DOHH2 (cell line): ENCODE data around the gene FNDC3B.

Source experiments
- H3F3A ChIP-seq: fragments of 200-600 bp; sonication (generic), shearing (Covaris generic); 2 replicates; pipeline ENCODE4 v1.6.0; 2016; ENCODE audit warnings: antibody characterized with exemption, mild to moderate bottlenecking; ENCODE audit not compliant: control insufficient read depth, insufficient read depth
- H3K27ac ChIP-seq: fragments of 200-600 bp; sonication (generic); 2 replicates; pipeline ENCODE4 v1.5.1; 2014; ENCODE audit warnings: low read depth, mild to moderate bottlenecking, low read length, moderate library complexity
- H3K27me3 ChIP-seq: fragments of 200-600 bp; sonication (generic); 2 replicates; pipeline ENCODE4 v1.6.1; 2014; ENCODE audit warnings: mild to moderate bottlenecking, low read length, mixed read lengths; ENCODE audit not compliant: control insufficient read depth
- H3K36me3 ChIP-seq: fragments of 200-600 bp; sonication (generic); 2 replicates; pipeline ENCODE4 v1.6.1; 2014; ENCODE audit warnings: mild to moderate bottlenecking, low read length, moderate library complexity, mixed read lengths; ENCODE audit not compliant: control insufficient read depth
- H3K4me1 ChIP-seq: fragments of 200-600 bp; sonication (generic); 2 replicates; pipeline ENCODE4 v1.6.1; 2014; ENCODE audit warnings: mild to moderate bottlenecking, low read length, mixed read lengths; ENCODE audit not compliant: control insufficient read depth
- H3K4me2 ChIP-seq: fragments of 200-600 bp; sonication (generic); 2 replicates; pipeline ENCODE4 v1.6.0; 2014; ENCODE audit warnings: mild to moderate bottlenecking, low read length, moderate library complexity
- H3K4me3 ChIP-seq: fragments of 200-600 bp; sonication (generic); 2 replicates; pipeline ENCODE4 v1.5.1; 2014; ENCODE audit warnings: mild to moderate bottlenecking, low read length, mixed read lengths
- H3K79me2 ChIP-seq: fragments of 200-600 bp; sonication (generic); 2 replicates; pipeline ENCODE4 v1.6.1; 2014; ENCODE audit warnings: mild to moderate bottlenecking, low read length, mixed read lengths; ENCODE audit not compliant: control insufficient read depth
- H3K9me2 ChIP-seq: fragments of 200-600 bp; sonication (generic); replicated peaks from 2 replicates; pipeline ENCODE4 v1.6.1; 2014; ENCODE audit warnings: mild to moderate bottlenecking, low read length, mixed read lengths; ENCODE audit not compliant: control insufficient read depth
- H3K9me3 ChIP-seq: fragments of 200-600 bp; sonication (generic); 2 replicates; pipeline ENCODE4 v1.6.1; 2014; ENCODE audit warnings: antibody characterized with exemption, low read length, mixed read lengths; ENCODE audit not compliant: control insufficient read depth, insufficient read depth
- H4K20me1 ChIP-seq: fragments of 200-600 bp; sonication (generic); 2 replicates; pipeline ENCODE4 v1.6.0; 2014; ENCODE audit warnings: low read depth, mild to moderate bottlenecking, antibody characterized with exemption, low read length, moderate library complexity; ENCODE audit not compliant: control insufficient read depth, insufficient read depth
- EZH2phosphoT487 ChIP-seq: fragments of 200-600 bp; sonication (generic); IDR thresholded peaks from 2 replicates; pipeline ENCODE4 v1.6.1; 2017; ENCODE audit warnings: borderline replicate concordance, mild to moderate bottlenecking, antibody characterized with exemption, low read length, moderate library complexity, mixed read lengths
- TF ChIP-seq, protein P1 (sequence below): fragments of 200-600 bp; sonication (generic); IDR thresholded peaks from one replicate; pipeline ENCODE4 v1.5.1; 2014; ENCODE audit warnings: antibody characterized with exemption, mild to moderate bottlenecking, low read depth, low read length; ENCODE audit not compliant: poor library complexity, severe bottlenecking

FNDC3B gene

DNA sequence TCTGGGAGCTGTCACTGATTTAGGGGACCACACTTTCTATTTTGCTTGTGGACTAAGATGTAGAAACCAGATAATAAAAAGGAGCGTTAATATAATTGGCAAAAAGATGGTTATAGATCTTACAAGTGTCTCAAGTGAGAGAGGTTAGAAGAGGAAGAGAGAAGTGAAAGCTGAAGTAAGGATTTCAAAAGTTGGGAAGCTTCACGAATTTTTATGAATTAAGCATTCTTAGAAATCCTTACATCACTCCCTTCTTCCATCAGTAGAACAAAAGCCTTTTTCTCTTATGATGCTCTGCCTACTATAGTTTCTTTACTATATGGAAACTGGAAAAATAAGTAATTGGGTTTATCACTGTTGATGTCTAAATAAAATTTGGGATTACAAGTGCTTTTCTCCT lies 146.5 kb downstream of the FNDC3B start:
- Histone ChIP-seq H3K36me3 (no peaks in the 10 kb centered on the region), H3K4me1 (no peaks in the 10 kb centered on the region), H3K4me3 (no peak overlapping the region), H3K4me2 (no peak overlapping the region), H3K27ac (no peak overlapping the region), H3K27me3 (no peaks in the 10 kb centered on the region), H4K20me1 (no peaks in the 10 kb centered on the region), H3K9me3 (no peaks in the 10 kb centered on the region), H3F3A (no peaks in the 10 kb centered on the region), H3K9me2 (no peaks in the 10 kb centered on the region), H3K79me2 (no peaks in the 10 kb centered on the region)
- TF ChIP-seq, protein P1, sequence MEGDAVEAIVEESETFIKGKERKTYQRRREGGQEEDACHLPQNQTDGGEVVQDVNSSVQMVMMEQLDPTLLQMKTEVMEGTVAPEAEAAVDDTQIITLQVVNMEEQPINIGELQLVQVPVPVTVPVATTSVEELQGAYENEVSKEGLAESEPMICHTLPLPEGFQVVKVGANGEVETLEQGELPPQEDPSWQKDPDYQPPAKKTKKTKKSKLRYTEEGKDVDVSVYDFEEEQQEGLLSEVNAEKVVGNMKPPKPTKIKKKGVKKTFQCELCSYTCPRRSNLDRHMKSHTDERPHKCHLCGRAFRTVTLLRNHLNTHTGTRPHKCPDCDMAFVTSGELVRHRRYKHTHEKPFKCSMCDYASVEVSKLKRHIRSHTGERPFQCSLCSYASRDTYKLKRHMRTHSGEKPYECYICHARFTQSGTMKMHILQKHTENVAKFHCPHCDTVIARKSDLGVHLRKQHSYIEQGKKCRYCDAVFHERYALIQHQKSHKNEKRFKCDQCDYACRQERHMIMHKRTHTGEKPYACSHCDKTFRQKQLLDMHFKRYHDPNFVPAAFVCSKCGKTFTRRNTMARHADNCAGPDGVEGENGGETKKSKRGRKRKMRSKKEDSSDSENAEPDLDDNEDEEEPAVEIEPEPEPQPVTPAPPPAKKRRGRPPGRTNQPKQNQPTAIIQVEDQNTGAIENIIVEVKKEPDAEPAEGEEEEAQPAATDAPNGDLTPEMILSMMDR = no peak
- no peak for TF ChIP-seq EZH2phosphoT487

DNA sequence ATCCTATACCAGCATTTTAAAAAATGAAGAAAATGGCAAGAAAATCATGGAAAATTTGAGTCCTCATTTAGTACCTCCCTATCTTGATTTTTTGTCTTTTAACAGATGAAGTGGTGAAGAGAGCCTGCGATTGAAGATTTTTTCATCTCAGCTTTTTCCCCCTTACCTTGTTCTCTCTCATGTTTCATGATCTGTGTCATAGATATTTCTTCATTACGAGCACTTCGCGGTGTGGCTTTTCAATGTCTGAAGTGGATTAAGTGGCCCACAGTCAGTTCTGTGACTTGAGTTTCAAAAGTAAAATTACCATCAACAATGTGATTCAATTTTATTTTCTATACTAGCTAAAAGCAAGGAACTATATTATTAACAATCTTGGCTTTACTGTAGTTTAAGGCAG lies 147.2 kb downstream of the FNDC3B start:
- H3K27ac ChIP-seq = no peak overlapping the region
- H3K79me2 ChIP-seq = no peaks in the 10 kb centered on the region
- no peak overlapping the region for H3K4me2 ChIP-seq
- H3K36me3 ChIP-seq = no peaks in the 10 kb centered on the region
- no peaks in the 10 kb centered on the region for H3K9me2 ChIP-seq
- H3K4me3 ChIP-seq = no peak overlapping the region
- TF ChIP-seq EZH2phosphoT487 = no peak
- TF ChIP-seq, protein P1 = no peak
- no peaks in the 10 kb centered on the region for H3F3A ChIP-seq
- no peaks in the 10 kb centered on the region for H4K20me1 ChIP-seq
- no peaks in the 10 kb centered on the region for H3K27me3 ChIP-seq
- H3K4me1 ChIP-seq = no peaks in the 10 kb centered on the region
- no peaks in the 10 kb centered on the region for H3K9me3 ChIP-seq

DNA sequence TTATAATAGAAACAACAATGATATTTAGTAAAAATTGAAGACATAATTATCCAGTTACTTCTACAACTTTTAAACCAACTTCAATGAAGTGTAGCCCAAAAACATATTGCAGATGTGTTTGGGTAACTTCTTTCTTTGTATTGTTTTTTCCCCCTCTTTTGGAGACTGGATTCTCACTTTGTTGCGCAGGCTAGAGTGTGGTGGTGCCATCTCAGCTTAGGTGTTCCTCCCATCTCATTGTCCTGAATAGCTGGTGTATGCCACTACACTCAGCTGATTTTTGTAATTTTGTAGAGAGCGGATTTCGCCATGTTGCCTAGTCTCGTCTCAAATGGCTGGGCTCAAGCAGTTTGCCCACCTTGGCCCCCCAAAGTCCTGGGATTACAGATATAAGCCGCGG lies 148.1 kb downstream of the FNDC3B start:
- H3K27me3 ChIP-seq = no peaks in the 10 kb centered on the region
- no peaks in the 10 kb centered on the region for H3K9me2 ChIP-seq
- no peaks in the 10 kb centered on the region for H4K20me1 ChIP-seq
- H3K79me2 ChIP-seq = no peaks in the 10 kb centered on the region
- H3F3A ChIP-seq = no peaks in the 10 kb centered on the region
- no peaks in the 10 kb centered on the region for H3K9me3 ChIP-seq
- H3K27ac ChIP-seq = no peak overlapping the region
- no peaks in the 10 kb centered on the region for H3K36me3 ChIP-seq
- TF ChIP-seq, protein P1 = no peak
- no peak for TF ChIP-seq EZH2phosphoT487
- H3K4me3 ChIP-seq = no peak overlapping the region
- H3K4me1 ChIP-seq = no peaks in the 10 kb centered on the region
- no peak overlapping the region for H3K4me2 ChIP-seq

DNA sequence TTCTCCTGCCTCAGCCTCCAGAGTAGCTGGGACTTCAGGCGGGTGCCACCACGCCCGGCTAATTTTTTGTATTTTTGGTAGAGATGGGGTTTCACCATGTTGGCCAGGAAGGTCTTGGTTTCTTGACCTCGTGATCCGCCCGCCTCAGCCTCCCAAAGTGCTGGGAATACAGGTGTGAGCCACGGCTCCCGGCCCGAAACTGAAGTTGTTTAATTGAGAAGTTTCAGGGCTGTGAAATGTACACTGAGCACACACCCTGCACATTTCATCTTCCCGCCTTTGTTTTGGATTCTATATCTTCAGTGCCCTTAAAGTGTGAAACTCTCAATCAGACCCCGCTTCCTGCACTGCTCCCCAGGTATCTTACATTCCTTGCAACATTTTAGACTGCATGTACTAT lies 149.1 kb downstream of the FNDC3B start:
- no peaks in the 10 kb centered on the region for H4K20me1 ChIP-seq
- no peaks in the 10 kb centered on the region for H3K9me3 ChIP-seq
- H3K9me2 ChIP-seq = no peaks in the 10 kb centered on the region
- no peak overlapping the region for H3K4me2 ChIP-seq
- H3K4me3 ChIP-seq = no peak overlapping the region
- no peaks in the 10 kb centered on the region for H3F3A ChIP-seq
- H3K27me3 ChIP-seq = no peaks in the 10 kb centered on the region
- no peak overlapping the region for H3K27ac ChIP-seq
- no peaks in the 10 kb centered on the region for H3K79me2 ChIP-seq
- H3K4me1 ChIP-seq = no peaks in the 10 kb centered on the region
- no peaks in the 10 kb centered on the region for H3K36me3 ChIP-seq
- TF ChIP-seq, protein P1 = no peak
- TF ChIP-seq EZH2phosphoT487 = no peak
